GM18858 (cell line): ENCODE data around the gene HAAO.

Experiments
- ATAC-seq: cut with Tn5 transposase; IDR thresholded peaks from one replicate; pipeline ENCODE4 v1.9.1; 2021; ENCODE audit not compliant: unreplicated experiment

Gene HAAO

DNA sequence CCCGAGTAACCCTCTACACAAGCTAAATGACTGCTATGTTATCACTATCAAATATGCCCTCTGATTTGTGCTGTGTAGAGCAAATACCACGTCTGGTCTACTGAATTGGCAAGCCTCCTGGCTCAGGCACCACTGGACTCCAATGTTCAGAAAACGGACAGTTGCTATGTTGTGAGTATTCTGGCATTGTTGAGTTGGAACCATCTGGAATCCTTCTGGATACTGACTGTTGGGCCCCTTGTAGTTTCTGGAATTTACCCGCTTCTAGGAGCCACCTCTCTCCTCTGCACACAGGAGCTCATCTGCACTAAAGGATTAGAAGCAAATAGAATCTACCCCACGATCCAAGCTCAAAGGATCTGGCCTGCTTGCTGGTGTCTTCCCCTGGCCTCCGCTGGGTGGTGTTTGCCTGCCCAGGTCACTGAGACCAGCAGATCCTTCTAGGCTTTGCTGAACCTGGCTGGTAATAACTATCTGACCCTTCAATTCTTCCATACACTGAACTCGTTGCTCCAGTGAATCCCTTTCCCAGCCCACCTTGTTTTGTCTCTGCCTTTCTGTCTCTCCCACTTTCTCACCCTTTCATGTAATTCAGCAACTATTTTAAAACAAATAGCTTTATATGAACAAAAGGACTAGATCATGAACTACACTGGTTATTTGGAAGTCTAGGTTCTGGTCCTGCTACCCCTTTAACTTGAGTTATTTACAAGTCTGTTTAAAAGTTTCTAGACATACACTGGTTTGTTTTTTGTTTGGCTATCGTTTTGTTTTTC lies 2.1 kb upstream of the HAAO start:
- ATAC-seq: no peak

GRCh38 chr2:42793334-42794270 lies 1.2 kb upstream of the HAAO start:
- ATAC-seq: no peak

DNA sequence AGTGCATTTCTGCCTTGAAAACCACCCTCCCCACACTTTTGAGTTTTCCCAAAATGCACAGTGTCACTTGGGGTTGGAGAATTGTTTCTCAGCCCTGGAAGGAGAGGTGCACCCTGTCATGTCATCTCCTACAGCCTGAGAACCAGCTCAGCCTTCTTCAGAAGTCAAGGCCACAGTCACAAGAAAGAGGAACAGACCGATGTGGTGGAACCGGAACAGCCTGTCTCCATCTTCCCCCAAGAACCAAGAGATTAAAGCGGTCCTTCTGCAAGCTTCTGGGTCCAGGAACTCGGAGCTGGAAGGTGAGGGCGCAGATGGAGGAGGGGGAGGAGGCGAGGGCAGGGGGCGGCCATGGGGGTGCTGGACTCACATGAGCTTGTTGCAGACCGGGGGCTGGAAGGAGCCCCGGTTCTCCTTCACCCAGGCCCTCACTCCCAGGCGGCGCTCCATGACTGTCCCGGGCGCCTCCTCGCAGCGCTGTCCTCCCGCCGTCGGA lies 248 bp downstream of the HAAO start:
- ATAC-seq: no peak

- no peak for ATAC-seq
These were observed 777 bp downstream of the HAAO start for GRCh38 chr2:42791606-42792005.

DNA sequence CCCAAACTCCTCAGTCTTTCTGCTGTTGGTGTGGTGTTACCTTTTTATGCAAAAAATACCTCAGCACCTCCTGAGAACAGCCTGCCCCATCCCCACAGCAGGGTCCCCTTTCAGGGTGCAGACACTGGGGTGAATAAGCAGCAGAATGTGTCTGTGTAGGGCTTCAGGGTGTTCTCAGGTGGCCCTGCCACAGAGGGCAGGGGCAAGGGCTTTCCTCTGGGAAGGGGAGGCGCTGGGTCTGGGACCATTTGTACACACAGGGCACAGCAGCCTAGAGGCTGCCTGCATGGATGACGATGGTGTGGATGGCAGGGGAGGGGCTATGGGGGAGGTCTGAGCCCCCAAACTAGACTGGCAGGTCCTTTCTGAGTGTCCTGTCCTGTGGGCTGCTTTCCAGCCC lies 2.6 kb downstream of the HAAO start:
- ATAC-seq: no peak

DNA sequence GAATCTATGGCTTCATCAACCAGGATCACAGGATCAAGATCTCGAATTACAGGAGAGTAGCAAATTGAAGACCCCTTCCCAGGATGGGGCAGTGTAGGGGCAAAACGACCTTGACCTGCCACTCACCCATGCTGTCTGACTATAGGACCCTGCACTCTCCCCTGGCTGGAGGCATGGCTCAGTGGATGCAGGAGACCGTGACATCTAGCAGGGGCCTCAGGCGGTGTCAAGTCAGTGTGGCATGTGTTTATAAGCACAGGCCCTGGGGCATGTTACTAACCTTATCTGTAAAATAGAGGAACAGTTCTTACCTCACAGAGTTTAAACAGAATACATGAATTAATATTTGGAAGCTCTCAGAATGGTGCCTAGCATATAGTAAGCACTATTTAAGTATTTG lies 3.5 kb downstream of the HAAO start:
- no peak for ATAC-seq

- no peak for ATAC-seq
These were observed 3.9 kb downstream of the HAAO start for GRCh38 chr2:42788478-42788793.

DNA sequence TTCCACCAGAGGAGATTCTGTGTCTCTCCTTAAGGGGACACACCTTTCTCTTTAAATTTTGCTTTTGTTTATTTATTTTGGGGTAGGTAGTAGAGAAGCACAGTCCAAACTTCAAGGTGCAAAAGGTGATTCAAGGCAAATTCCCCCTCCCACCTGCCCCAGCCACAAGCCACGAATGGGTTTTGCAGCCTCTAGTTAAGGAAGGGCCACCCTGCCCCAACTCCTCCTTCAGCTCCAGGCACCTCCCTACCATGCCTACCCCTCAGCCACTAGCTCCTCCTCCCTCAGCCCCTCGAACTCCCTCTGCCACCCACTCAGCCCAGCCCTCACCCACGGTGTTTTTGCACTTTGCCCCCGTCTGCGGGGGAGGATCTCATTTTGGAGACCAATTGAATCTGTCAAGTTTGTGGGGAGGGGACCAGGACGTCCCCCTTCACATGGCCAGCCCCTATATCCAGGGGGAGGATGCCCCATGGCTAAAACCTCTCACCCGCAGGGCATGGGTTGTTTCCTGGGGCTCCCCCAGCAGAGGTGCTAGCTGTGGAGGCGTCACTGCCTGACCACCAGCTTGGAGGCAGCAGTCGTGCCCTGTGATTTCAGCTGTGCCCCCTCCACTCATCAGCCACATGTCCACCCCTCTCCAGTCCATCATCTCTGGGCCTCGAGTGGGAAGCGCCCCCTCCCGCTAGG lies 4.5 kb downstream of the HAAO start:
- no peak for ATAC-seq

- ATAC-seq: no peak
These were observed 5.0 kb downstream of the HAAO start for GRCh38 chr2:42787424-42787787.

GRCh38 chr2:42786561-42787345 lies 5.6 kb downstream of the HAAO start:
- no peak for ATAC-seq

- no peak for ATAC-seq
These were observed 8.0 kb downstream of the HAAO start for GRCh38 chr2:42784204-42784880.

- no peak for ATAC-seq
These were observed 8.9 kb downstream of the HAAO start for GRCh38 chr2:42783511-42783910.

- ATAC-seq: no peak
These were observed 11.2 kb downstream of the HAAO start for GRCh38 chr2:42781181-42781580.

DNA sequence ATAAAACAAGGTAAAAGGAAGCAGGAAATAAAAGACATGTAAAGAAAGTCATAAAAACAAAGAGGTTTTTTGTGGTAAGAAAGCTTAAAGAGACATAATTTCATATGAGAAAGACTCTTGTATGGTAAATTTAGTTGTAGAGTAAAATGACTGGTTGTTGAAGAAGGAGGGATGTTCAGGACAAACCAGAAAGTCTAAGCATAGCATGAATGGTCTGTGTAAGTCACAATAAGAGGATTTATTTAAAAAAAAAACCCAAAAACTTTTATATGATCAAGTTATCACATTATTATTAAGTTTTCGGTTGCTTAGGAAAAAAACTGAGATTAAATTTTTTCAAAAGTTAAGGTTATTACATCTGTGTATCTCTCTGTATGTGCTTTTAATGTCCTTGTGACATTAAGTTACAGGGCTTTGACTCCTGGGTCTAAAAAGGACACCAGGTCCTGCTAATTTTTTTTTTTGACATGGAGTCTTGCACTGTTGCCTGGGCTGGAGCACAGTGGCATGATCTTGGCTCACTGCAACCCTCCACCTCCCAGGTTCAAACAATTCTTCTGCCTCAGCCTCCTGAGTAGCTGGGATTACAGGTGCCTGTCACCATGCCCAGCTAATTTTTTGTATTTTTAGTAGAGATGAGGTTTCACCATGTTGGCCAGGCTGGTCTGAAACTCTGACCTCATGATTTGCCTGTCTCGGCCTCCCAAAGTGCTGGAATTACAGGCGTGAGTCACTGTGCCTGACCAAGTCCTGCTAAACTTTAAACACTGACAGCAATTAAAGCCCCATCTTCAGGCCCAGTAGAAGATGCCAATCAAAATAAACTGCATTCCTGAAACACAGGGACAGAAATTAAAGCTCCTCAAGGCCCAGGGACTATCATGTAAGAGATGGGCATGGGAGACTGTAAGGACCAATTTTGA lies 14.2 kb downstream of the HAAO start:
- ATAC-seq: no peak

DNA sequence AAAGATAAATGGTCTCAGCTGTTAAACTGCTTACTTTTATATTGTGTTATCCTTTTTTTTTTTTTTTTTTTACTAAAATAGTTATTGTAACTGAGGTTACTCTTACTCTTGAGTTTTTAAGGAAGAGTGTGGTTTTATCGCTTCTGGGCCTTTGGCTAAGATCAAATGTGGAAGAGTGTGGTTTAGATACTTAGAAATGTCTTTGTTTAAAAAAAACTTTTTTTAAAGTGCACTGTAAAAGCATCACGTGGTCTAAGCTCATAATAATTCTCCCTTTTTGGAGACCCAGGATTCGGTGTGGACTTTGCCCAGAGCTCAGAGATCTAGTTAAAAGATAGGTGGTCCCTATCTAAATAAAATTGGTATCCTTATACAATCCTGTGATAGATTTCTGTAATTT lies 16.6 kb downstream of the HAAO start:
- no peak for ATAC-seq

DNA sequence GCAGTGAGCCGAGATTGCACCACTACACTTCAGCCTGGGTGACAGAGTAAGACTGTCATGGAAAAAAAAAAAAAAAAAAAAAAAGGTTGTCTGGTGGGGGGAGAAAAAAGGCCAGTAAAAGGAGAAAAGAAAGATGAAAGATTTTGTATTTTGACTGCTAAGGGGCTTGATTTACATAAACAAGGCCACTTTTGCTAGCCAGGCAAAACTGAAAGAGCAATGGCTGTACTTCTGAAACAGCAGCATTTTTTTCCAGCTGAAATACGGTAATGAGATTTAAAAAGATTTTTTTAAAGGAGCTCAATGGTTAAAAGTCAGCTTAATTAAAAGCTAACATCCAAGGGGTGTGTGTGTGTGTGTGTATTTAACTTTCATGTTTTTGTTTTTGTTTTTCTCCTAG lies 17.2 kb downstream of the HAAO start:
- no peak for ATAC-seq

DNA sequence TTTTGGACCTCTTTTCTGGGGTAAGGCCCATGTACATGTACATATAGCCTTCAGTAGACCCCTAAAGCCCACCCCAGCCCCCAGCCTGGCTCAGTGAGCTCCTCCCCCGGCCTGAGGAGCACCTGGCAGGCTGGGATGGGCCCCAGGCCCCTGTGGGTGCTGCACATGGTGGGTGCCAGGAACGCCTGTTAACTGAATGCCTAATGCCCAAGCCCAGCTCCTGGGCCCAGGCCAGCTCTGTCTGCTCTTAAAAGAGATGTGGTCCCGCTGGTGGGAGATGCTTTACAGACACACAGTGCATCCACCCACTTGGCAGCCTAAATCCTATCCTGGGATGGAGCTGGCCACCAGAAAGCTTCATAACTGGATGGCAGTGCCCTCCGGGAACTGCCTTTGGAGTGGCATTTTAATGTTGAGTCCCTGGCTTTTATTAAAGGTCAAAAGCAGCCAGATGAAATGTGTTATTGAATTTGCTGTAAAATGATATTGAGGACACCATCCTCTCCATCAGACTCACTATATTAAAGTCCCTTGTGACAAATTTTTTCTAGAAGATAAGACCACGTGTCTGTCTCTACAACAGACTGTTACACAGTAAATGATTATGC lies 20.7 kb downstream of the HAAO start:
- ATAC-seq: no peak

DNA sequence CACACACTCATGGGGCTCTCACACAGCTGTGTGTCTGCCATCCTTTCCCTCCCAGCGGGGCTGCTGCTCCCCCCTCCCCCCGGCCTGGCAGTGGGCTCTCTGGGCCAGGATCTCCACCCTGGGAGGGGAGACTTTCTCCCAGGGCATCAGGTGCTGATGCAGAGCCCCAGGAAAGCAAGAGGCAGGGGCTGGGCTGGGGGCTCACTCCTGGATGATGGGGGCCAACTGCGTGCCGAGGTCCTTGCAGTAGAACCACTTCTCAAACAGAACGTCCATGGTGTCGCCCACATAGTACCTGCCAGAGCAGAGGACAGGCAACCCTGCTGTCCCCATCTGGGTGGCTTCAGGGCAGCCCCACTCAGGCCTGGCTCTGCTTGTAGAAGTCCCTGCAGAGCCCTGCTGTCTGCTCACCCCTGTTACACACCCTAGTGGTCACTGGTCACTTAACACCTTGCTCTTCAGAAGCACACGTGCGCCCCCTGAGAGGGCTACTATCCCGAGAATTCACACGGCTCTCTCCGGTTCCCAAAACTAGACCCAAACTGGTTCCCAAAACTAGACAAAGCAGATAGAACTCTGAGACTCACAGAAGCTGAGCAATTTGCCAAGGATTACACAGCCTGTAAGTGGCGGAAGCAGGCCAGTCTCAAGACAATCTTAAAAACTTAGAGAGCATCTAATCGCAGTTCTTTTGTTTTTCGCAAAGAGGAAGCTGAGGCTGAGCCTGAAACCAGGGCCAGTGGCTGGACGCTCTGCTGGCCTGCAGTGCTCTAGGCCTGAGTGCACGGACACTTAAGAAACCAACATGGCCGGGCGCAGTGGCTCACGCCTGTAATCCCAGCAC lies 21.9 kb downstream of the HAAO start:
- no peak for ATAC-seq
